BE2C (cell line): ENCODE data around the gene BEST1.

Experiments
- DNase-seq: peaks from one replicate; pipeline ENCODE4 v3.0.0-alpha.2; 2020
- H3K27me3 ChIP-seq: fragments of 250-450 bp; sonication (Bioruptor Pico); 2 replicates; pipeline ENCODE4 v1.5.1; 2020; ENCODE audit warnings: mild to moderate bottlenecking
- H3K36me3 ChIP-seq: fragments of 250-450 bp; sonication (Bioruptor Pico); 2 replicates; pipeline ENCODE4 v1.5.1; 2020; ENCODE audit warnings: mild to moderate bottlenecking
- H3K4me1 ChIP-seq: fragments of 250-450 bp; sonication (Bioruptor Pico); 2 replicates; pipeline ENCODE4 v1.5.1; 2020
- H3K4me3 ChIP-seq: 2 replicates; pipeline ENCODE4 v1.5.1; 2011; ENCODE audit warnings: low read depth, low read length
- H3K9me3 ChIP-seq: fragments of 250-450 bp; sonication (Bioruptor Pico); 2 replicates; pipeline ENCODE4 v1.5.1; 2020
- CTCF ChIP-seq: IDR thresholded peaks from 2 replicates; pipeline ENCODE4 v1.5.1; 2012; ENCODE audit warnings: mild to moderate bottlenecking, low read depth, low read length

Gene BEST1

GRCh38 chr11:61905801-61906521 is 44.2 kb upstream of the BEST1 start:
- Histone ChIP-seq H3K9me3 (no peaks in the 10 kb centered on the region), H3K4me3 (no peak overlapping the region), H3K27me3 (no peaks in the 10 kb centered on the region), H3K4me1 (no peaks in the 10 kb centered on the region), H3K36me3 (no peaks in the 10 kb centered on the region)
- no peak for TF ChIP-seq CTCF
- no peak for DNase-seq

GRCh38 chr11:61906522-61906909 is 43.6 kb upstream of the BEST1 start:
- H3K4me1 ChIP-seq: no peaks in the 10 kb centered on the region
- H3K27me3 ChIP-seq: no peaks in the 10 kb centered on the region
- DNase-seq: no peak
- no peaks in the 10 kb centered on the region for H3K9me3 ChIP-seq
- no peak overlapping the region for H3K4me3 ChIP-seq
- no peaks in the 10 kb centered on the region for H3K36me3 ChIP-seq
- no peak for TF ChIP-seq CTCF

GRCh38 chr11:61907282-61907681 is 42.9 kb upstream of the BEST1 start:
- no peak for TF ChIP-seq CTCF
- Histone ChIP-seq H3K36me3 (no peaks in the 10 kb centered on the region), H3K4me1 (no peaks in the 10 kb centered on the region), H3K4me3 (no peak overlapping the region), H3K27me3 (no peaks in the 10 kb centered on the region), H3K9me3 (no peaks in the 10 kb centered on the region)
- no peak for DNase-seq

- no peaks in the 10 kb centered on the region for H3K36me3 ChIP-seq
- no peaks in the 10 kb centered on the region for H3K27me3 ChIP-seq
- no peak overlapping the region for H3K4me3 ChIP-seq
- no peak for DNase-seq
- no peak for TF ChIP-seq CTCF
- H3K4me1 ChIP-seq: no peaks in the 10 kb centered on the region
- no peaks in the 10 kb centered on the region for H3K9me3 ChIP-seq
These were observed 42.1 kb upstream of the BEST1 start for GRCh38 chr11:61907871-61908729.

GRCh38 chr11:61908730-61909316 is 41.3 kb upstream of the BEST1 start:
- Histone ChIP-seq H3K27me3 (no peaks in the 10 kb centered on the region), H3K4me3 (no peak overlapping the region), H3K36me3 (no peaks in the 10 kb centered on the region), H3K4me1 (no peaks in the 10 kb centered on the region), H3K9me3 (no peaks in the 10 kb centered on the region)
- no peak for DNase-seq
- no peak for TF ChIP-seq CTCF
